Activated CD8-positive, alpha-beta memory T cell treated with anti-CD3 and anti-CD28 coated beads, Interleukin-2, amount 10 ng/mL, durations not matched to agents 7 days and 5 days (primary cell): ENCODE measurements around the gene EHMT1. TPM values are rescaled to one million over a fixed set of nuclear protein-coding genes. Genes with fewer than 3 reads are reported as not detected.

Experiments
- ATAC-seq: fragments of 150-1000 bp; cut with Tn5 transposase; one replicate; pipeline ENCODE4 v1.10.0; 2021; ENCODE audit warnings: moderate library complexity
- CTCF ChIA-PET: fragments of 350-600 bp; sonication (Branson Sonifier 250); formaldehyde crosslinking; loops from one replicate; lab custom pipeline; 2021; ENCODE audit warnings: antibody characterized with exemption; lab: Charles Lee
- DNase-seq: peaks from one replicate; pipeline ENCODE4 v3.0.0-alpha.2; 2020
- H3K27ac Mint-ChIP-seq: one replicate; pipeline ENCODE4 v1.8.0; 2021; ENCODE audit warnings: mild to moderate bottlenecking, mixed read lengths
- H3K27me3 Mint-ChIP-seq: one replicate; pipeline ENCODE4 v1.8.0; 2021; ENCODE audit warnings: mixed read lengths
- H3K36me3 Mint-ChIP-seq: one replicate; pipeline ENCODE4 v1.8.0; 2021; ENCODE audit warnings: mild to moderate bottlenecking, mixed read lengths
- H3K4me1 Mint-ChIP-seq: one replicate; pipeline ENCODE4 v1.8.0; 2021; ENCODE audit warnings: mixed read lengths
- H3K4me3 Mint-ChIP-seq: one replicate; pipeline ENCODE4 v1.8.0; 2021; ENCODE audit warnings: mild to moderate bottlenecking, moderate library complexity, mixed read lengths
- H3K9me3 Mint-ChIP-seq: one replicate; pipeline ENCODE4 v1.8.0; 2022; ENCODE audit warnings: low read depth, mixed read lengths
- total RNA-seq, 2 experiments: library from RNA; stranded (reverse); gene quantifications; one replicate each; pipeline ENCODE4 v1.2.3, GENCODE V29; 2021

Gene EHMT1
- total RNA-seq, 2 experiments from 2014 or later = 99.9 to 130 TPM

- CTCF ChIA-PET = no interaction called here
- H3K4me1 Mint-ChIP-seq = no peaks in the 10 kb centered on the region
- no peaks in the 10 kb centered on the region for H3K27me3 Mint-ChIP-seq
- H3K9me3 Mint-ChIP-seq = peaks cover 10% of the 10 kb centered on the region
- no peak for ATAC-seq
- peaks cover 75% of the 10 kb centered on the region for H3K36me3 Mint-ChIP-seq
- DNase-seq = no peak
- no peak overlapping the region for H3K4me3 Mint-ChIP-seq
- H3K27ac Mint-ChIP-seq = no peak overlapping the region
These were observed 198.7 kb downstream of the EHMT1 start for GRCh38 chr9:137817236-137818200.

- peaks cover 70% of the 10 kb centered on the region for H3K36me3 Mint-ChIP-seq
- CTCF ChIA-PET = no interaction called here
- ATAC-seq = no peak
- no peak overlapping the region for H3K4me3 Mint-ChIP-seq
- H3K4me1 Mint-ChIP-seq = no peaks in the 10 kb centered on the region
- no peaks in the 10 kb centered on the region for H3K27me3 Mint-ChIP-seq
- peaks cover 10% of the 10 kb centered on the region for H3K9me3 Mint-ChIP-seq
- no peak overlapping the region for H3K27ac Mint-ChIP-seq
- DNase-seq = no peak
These were observed 199.5 kb downstream of the EHMT1 start for GRCh38 chr9:137818286-137818685.

GRCh38 chr9:137820161-137820855 is 201.5 kb downstream of the EHMT1 start:
- no peaks in the 10 kb centered on the region for H3K4me1 Mint-ChIP-seq
- no peaks in the 10 kb centered on the region for H3K27me3 Mint-ChIP-seq
- ATAC-seq (no peak), DNase-seq (no peak)
- H3K9me3 Mint-ChIP-seq = peaks cover 10% of the 10 kb centered on the region
- H3K36me3 Mint-ChIP-seq = peaks cover 72% of the 10 kb centered on the region
- H3K4me3 Mint-ChIP-seq = no peak overlapping the region
- CTCF ChIA-PET = no interaction called here
- H3K27ac Mint-ChIP-seq = no peak overlapping the region

GRCh38 chr9:137823986-137824771 is 205.4 kb downstream of the EHMT1 start:
- H3K4me3 Mint-ChIP-seq = no peak overlapping the region
- H3K9me3 Mint-ChIP-seq = peaks cover 7% of the 10 kb centered on the region
- no peak for DNase-seq
- peaks cover 62% of the 10 kb centered on the region for H3K36me3 Mint-ChIP-seq
- no peaks in the 10 kb centered on the region for H3K4me1 Mint-ChIP-seq
- no peak overlapping the region for H3K27ac Mint-ChIP-seq
- no peaks in the 10 kb centered on the region for H3K27me3 Mint-ChIP-seq
- no peak for ATAC-seq
- CTCF ChIA-PET = no interaction called here

GRCh38 chr9:137825324-137825989 is 206.7 kb downstream of the EHMT1 start:
- H3K27me3 Mint-ChIP-seq = no peaks in the 10 kb centered on the region
- DNase-seq = no peak
- H3K36me3 Mint-ChIP-seq = peaks cover 51% of the 10 kb centered on the region
- no peak for ATAC-seq
- H3K4me3 Mint-ChIP-seq = no peak overlapping the region
- peaks cover 7% of the 10 kb centered on the region for H3K9me3 Mint-ChIP-seq
- CTCF ChIA-PET = no interaction called here
- no peaks in the 10 kb centered on the region for H3K4me1 Mint-ChIP-seq
- H3K27ac Mint-ChIP-seq = no peak overlapping the region

- H3K4me1 Mint-ChIP-seq = no peaks in the 10 kb centered on the region
- H3K27me3 Mint-ChIP-seq = no peaks in the 10 kb centered on the region
- CTCF ChIA-PET = no interaction called here
- ATAC-seq = no peak
- no peak overlapping the region for H3K27ac Mint-ChIP-seq
- peaks cover 40% of the 10 kb centered on the region for H3K36me3 Mint-ChIP-seq
- H3K9me3 Mint-ChIP-seq = peaks cover 5% of the 10 kb centered on the region
- no peak for DNase-seq
- H3K4me3 Mint-ChIP-seq = no peak overlapping the region
These were observed 209.2 kb downstream of the EHMT1 start for GRCh38 chr9:137827908-137828526.

GRCh38 chr9:137828527-137829259 is 209.9 kb downstream of the EHMT1 start:
- Mint-ChIP-seq H3K4me1 (no peaks in the 10 kb centered on the region), H3K9me3 (peaks cover 5% of the 10 kb centered on the region), H3K27me3 (no peaks in the 10 kb centered on the region), H3K27ac (no peak overlapping the region), H3K36me3 (peaks cover 39% of the 10 kb centered on the region), H3K4me3 (no peak overlapping the region)
- CTCF ChIA-PET = no interaction called here
- no peak for ATAC-seq
- DNase-seq = no peak

- no peaks in the 10 kb centered on the region for H3K27me3 Mint-ChIP-seq
- CTCF ChIA-PET = no interaction called here
- H3K4me3 Mint-ChIP-seq = no peak overlapping the region
- DNase-seq (no peak), ATAC-seq (no peak)
- no peak overlapping the region for H3K27ac Mint-ChIP-seq
- peaks cover 31% of the 10 kb centered on the region for H3K36me3 Mint-ChIP-seq
- peaks cover 5% of the 10 kb centered on the region for H3K9me3 Mint-ChIP-seq
- H3K4me1 Mint-ChIP-seq = no peaks in the 10 kb centered on the region
These were observed 210.6 kb downstream of the EHMT1 start for GRCh38 chr9:137829260-137829996.

- no peak overlapping the region for H3K27ac Mint-ChIP-seq
- H3K4me3 Mint-ChIP-seq = no peak overlapping the region
- CTCF ChIA-PET = no interaction called here
- DNase-seq (no peak), ATAC-seq (no peak)
- no peaks in the 10 kb centered on the region for H3K4me1 Mint-ChIP-seq
- no peaks in the 10 kb centered on the region for H3K9me3 Mint-ChIP-seq
- H3K27me3 Mint-ChIP-seq = no peaks in the 10 kb centered on the region
- peaks cover 13% of the 10 kb centered on the region for H3K36me3 Mint-ChIP-seq
These were observed 213.4 kb downstream of the EHMT1 start for GRCh38 chr9:137832191-137832700.

GRCh38 chr9:137832830-137833590 is 214.2 kb downstream of the EHMT1 start:
- Mint-ChIP-seq H3K4me1 (no peaks in the 10 kb centered on the region), H3K9me3 (no peaks in the 10 kb centered on the region), H3K4me3 (no peak overlapping the region), H3K36me3 (peaks cover 12% of the 10 kb centered on the region), H3K27me3 (no peaks in the 10 kb centered on the region), H3K27ac (no peak overlapping the region)
- CTCF ChIA-PET = no interaction called here
- no peak for DNase-seq
- ATAC-seq = no peak
